IPS DF 6.9 (cell line): ENCODE results near the gene VTCN1.
"Not testable (repeated sequence)": the region's sequence is repeated elsewhere in the genome, so short reads cannot be mapped to it uniquely, and the experiment has no call there.

ENCODE experiments used
- DNase-seq: peaks from one replicate; pipeline ENCODE4 v3.0.0-alpha.2; 2013; ENCODE audit warnings: low read depth, low spot score
- H3K27ac ChIP-seq: one replicate; pipeline ENCODE4 v1.5.1; 2013; ENCODE audit warnings: low read length, control low read depth
- H3K27me3 ChIP-seq: 2 replicates; pipeline ENCODE4 v1.6.1; 2013; ENCODE audit warnings: mild to moderate bottlenecking, low read length; ENCODE audit not compliant: control insufficient read depth, insufficient read depth
- H3K36me3 ChIP-seq: 2 replicates; pipeline ENCODE4 v1.6.1; 2013; ENCODE audit warnings: low read length; ENCODE audit not compliant: control insufficient read depth, insufficient read depth
- H3K4me1 ChIP-seq: 2 replicates; pipeline ENCODE4 v1.6.1; 2013; ENCODE audit warnings: low read length; ENCODE audit not compliant: control insufficient read depth, insufficient read depth
- H3K4me3 ChIP-seq: 2 replicates; pipeline ENCODE4 v1.5.1; 2013; ENCODE audit warnings: mild to moderate bottlenecking, low read length
- H3K9me3 ChIP-seq: 2 replicates; pipeline ENCODE4 v1.6.1; 2013; ENCODE audit warnings: low read length, inconsistent platforms; ENCODE audit not compliant: control insufficient read depth, insufficient read depth
- WGBS: extraction: QIAGEN DNeasy Blood & Tissue Kit; methylation state at CpG from one replicate; pipeline ENCODE4 v1.1.7; 2013; ENCODE audit warnings: mixed read lengths, missing lambda C conversion rate; ENCODE audit not compliant: insufficient read length, insufficient coverage; 5-methylcytosine and 5-hydroxymethylcytosine counted together

Gene VTCN1

GRCh38 chr1:117104986-117105385, 105.7 kb downstream of the VTCN1 start:
- DNase-seq = no peak
- no peaks in the 10 kb centered on the region for H3K9me3 ChIP-seq
- H3K27ac ChIP-seq = no peak overlapping the region
- WGBS = no CpG with 5 or more reads among the region's 3 CpGs
- H3K4me3 ChIP-seq = no peak overlapping the region
- peaks cover 10% of the 10 kb centered on the region; the same call in 1 of the 2 replicates for H3K36me3 ChIP-seq
- no peaks in the 10 kb centered on the region for H3K4me1 ChIP-seq
- H3K27me3 ChIP-seq = no peaks in the 10 kb centered on the region

- not testable (repeated sequence) for H3K27me3 ChIP-seq, DNase-seq, H3K4me1 ChIP-seq, H3K9me3 ChIP-seq, H3K4me3 ChIP-seq, H3K27ac ChIP-seq
- no CpG with 5 or more reads among the region's 3 CpGs for WGBS
- peaks cover 18% of the 10 kb centered on the region; the same call in 1 of the 2 replicates for H3K36me3 ChIP-seq
Observed at GRCh38 chr1:117101858-117102257, 108.9 kb downstream of the VTCN1 start.

- WGBS = no CpG with 5 or more reads among the region's 1 CpG
- H3K27ac ChIP-seq = no peak overlapping the region
- no peaks in the 10 kb centered on the region for H3K9me3 ChIP-seq
- H3K36me3 ChIP-seq = peaks cover 18% of the 10 kb centered on the region; the same call in 1 of the 2 replicates
- H3K4me1 ChIP-seq = no peaks in the 10 kb centered on the region
- H3K4me3 ChIP-seq = no peak overlapping the region
- H3K27me3 ChIP-seq = no peaks in the 10 kb centered on the region
- DNase-seq = no peak
Observed at GRCh38 chr1:117101334-117101733, 109.4 kb downstream of the VTCN1 start.

- no peak overlapping the region for H3K4me3 ChIP-seq
- no peaks in the 10 kb centered on the region for H3K9me3 ChIP-seq
- H3K36me3 ChIP-seq = peaks cover 22% of the 10 kb centered on the region; the same call in 1 of the 2 replicates
- DNase-seq = no peak
- WGBS = no CpG with 5 or more reads among the region's 4 CpGs
- H3K4me1 ChIP-seq = no peaks in the 10 kb centered on the region
- H3K27ac ChIP-seq = no peak overlapping the region
- no peaks in the 10 kb centered on the region for H3K27me3 ChIP-seq
Observed at GRCh38 chr1:117098287-117098890, 112.3 kb downstream of the VTCN1 start.

GRCh38 chr1:117097443-117097842, 113.3 kb downstream of the VTCN1 start:
- Histone ChIP-seq H3K4me1 (no peaks in the 10 kb centered on the region), H3K27me3 (no peaks in the 10 kb centered on the region), H3K9me3 (no peaks in the 10 kb centered on the region), H3K27ac (no peak overlapping the region), H3K4me3 (no peak overlapping the region), H3K36me3 (peaks cover 19% of the 10 kb centered on the region; the same call in 1 of the 2 replicates)
- no peak for DNase-seq
- WGBS = no CpG with 5 or more reads among the region's 4 CpGs

GRCh38 chr1:117096951-117097408, 113.7 kb downstream of the VTCN1 start:
- DNase-seq = no peak
- H3K4me3 ChIP-seq = no peak overlapping the region
- H3K27me3 ChIP-seq = no peaks in the 10 kb centered on the region
- peaks cover 19% of the 10 kb centered on the region; the same call in 1 of the 2 replicates for H3K36me3 ChIP-seq
- no peaks in the 10 kb centered on the region for H3K4me1 ChIP-seq
- WGBS = no CpG with 5 or more reads among the region's 3 CpGs
- no peaks in the 10 kb centered on the region for H3K9me3 ChIP-seq
- no peak overlapping the region for H3K27ac ChIP-seq

GRCh38 chr1:117094841-117095604, 115.7 kb downstream of the VTCN1 start:
- Histone ChIP-seq H3K27me3 (no peaks in the 10 kb centered on the region), H3K27ac (no peak overlapping the region), H3K36me3 (peaks cover 16% of the 10 kb centered on the region; the same call in 1 of the 2 replicates), H3K4me3 (no peak overlapping the region), H3K9me3 (no peaks in the 10 kb centered on the region), H3K4me1 (no peaks in the 10 kb centered on the region)
- no peak for DNase-seq
- WGBS = no CpG with 5 or more reads among the region's 7 CpGs

- Histone ChIP-seq H3K9me3 (no peaks in the 10 kb centered on the region), H3K27me3 (no peaks in the 10 kb centered on the region), H3K27ac (no peak overlapping the region), H3K4me1 (no peaks in the 10 kb centered on the region), H3K36me3 (peaks cover 17% of the 10 kb centered on the region; the same call in 1 of the 2 replicates), H3K4me3 (no peak overlapping the region)
- WGBS = no CpG with 5 or more reads among the region's 6 CpGs
- no peak for DNase-seq
Observed at GRCh38 chr1:117093870-117094621, 116.7 kb downstream of the VTCN1 start.
